Measurements from ENCODE around the gene INPP5A.
"Not testable (repeated sequence)": the region's sequence is repeated elsewhere in the genome, so short reads cannot be mapped to it uniquely, and the experiment has no call there.

INPP5A gene

DNA sequence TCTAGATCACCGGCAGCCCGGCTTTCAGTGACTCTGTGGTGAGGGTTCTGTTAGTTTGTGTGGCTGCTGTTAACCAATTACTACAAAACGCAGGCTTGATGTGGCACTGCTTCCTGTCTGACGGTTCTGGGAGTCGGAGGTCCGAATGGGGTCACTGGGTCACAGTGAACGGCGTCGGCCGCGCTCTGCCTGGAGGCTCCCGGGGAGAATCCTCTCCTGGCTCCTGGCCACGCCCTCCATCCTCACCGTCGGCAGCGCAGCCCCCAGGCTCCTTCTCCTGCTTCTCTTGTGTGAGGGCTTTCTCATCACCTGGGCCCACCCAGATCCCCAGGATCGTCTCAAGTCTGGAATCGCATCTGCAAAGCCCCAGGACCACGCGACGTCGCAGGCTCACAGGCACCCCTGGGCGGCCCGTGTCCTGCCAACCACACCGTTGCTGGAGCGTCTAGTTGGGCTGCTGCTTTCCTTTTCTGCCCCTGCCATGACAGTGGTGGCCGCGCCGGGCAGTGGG, 280.2 kb downstream of the INPP5A start:
- no peak overlapping the region for H3K4me3 ChIP-seq (ENCODE audit: insufficient read length, low read depth)
- no peaks in the 10 kb centered on the region; the same call in 1 of the 2 replicates for H3K9me3 ChIP-seq (ENCODE audit: insufficient read depth, low read length)
- no peaks in the 10 kb centered on the region for H3K27me3 ChIP-seq (ENCODE audit: insufficient read depth, insufficient read length)
- no peak overlapping the region for H3K9ac ChIP-seq (ENCODE audit: insufficient read length, low read depth)
- no peak for DNase-seq (ENCODE audit: low read depth, low spot score)
- no peaks in the 10 kb centered on the region for H3K36me3 ChIP-seq (ENCODE audit: insufficient read depth, insufficient read length, low read length)
- H3K4me1 ChIP-seq (ENCODE audit: insufficient read depth, insufficient read length): peaks cover 2% of the 10 kb centered on the region
- TF ChIP-seq ZNF274 (IDR thresholded peaks at IDR 0.05; ENCODE audit: low read depth, low read length) (no peak), YY1 (IDR thresholded peaks at IDR 0.05; ENCODE audit: insufficient read depth, insufficient read length) (no peak), SUZ12 (IDR thresholded peaks at IDR 0.05; ENCODE audit: extremely low read depth, insufficient read depth, insufficient read length) (no peak)

- no peak overlapping the region for H3K4me3 ChIP-seq (ENCODE audit: insufficient read length, low read depth)
- H3K27me3 ChIP-seq (ENCODE audit: insufficient read depth, insufficient read length): no peaks in the 10 kb centered on the region
- H3K36me3 ChIP-seq (ENCODE audit: insufficient read depth, insufficient read length, low read length): no peaks in the 10 kb centered on the region
- peaks cover 2% of the 10 kb centered on the region; the same call in 1 of the 2 replicates for H3K9me3 ChIP-seq (ENCODE audit: insufficient read depth, low read length)
- no peak for DNase-seq (ENCODE audit: low read depth, low spot score)
- no peak for TF ChIP-seq ZNF274 (IDR thresholded peaks at IDR 0.05; ENCODE audit: low read depth, low read length)
- no peak for TF ChIP-seq SUZ12 (IDR thresholded peaks at IDR 0.05; ENCODE audit: extremely low read depth, insufficient read depth, insufficient read length)
- no peak for TF ChIP-seq YY1 (IDR thresholded peaks at IDR 0.05; ENCODE audit: insufficient read depth, insufficient read length)
- no peak overlapping the region for H3K9ac ChIP-seq (ENCODE audit: insufficient read length, low read depth)
- no peaks in the 10 kb centered on the region for H3K4me1 ChIP-seq (ENCODE audit: insufficient read depth, insufficient read length)
Observed at GRCh38 chr10:132820056-132820455, 282.5 kb downstream of the INPP5A start.

GRCh38 chr10:132825783-132826523, 288.4 kb downstream of the INPP5A start:
- H3K36me3 ChIP-seq (ENCODE audit: insufficient read depth, insufficient read length, low read length); H3K4me1 ChIP-seq (ENCODE audit: insufficient read depth, insufficient read length); H3K9ac ChIP-seq (ENCODE audit: insufficient read length, low read depth); DNase-seq (ENCODE audit: low read depth, low spot score); H3K4me3 ChIP-seq (ENCODE audit: insufficient read length, low read depth); H3K27me3 ChIP-seq (ENCODE audit: insufficient read depth, insufficient read length): not testable (repeated sequence)
- peaks cover 19% of the 10 kb centered on the region; the same call in 1 of the 2 replicates for H3K9me3 ChIP-seq (ENCODE audit: insufficient read depth, low read length)

GRCh38 chr10:132826524-132827422, 289.2 kb downstream of the INPP5A start:
- no peak for TF ChIP-seq SUZ12 (IDR thresholded peaks at IDR 0.05; ENCODE audit: extremely low read depth, insufficient read depth, insufficient read length)
- TF ChIP-seq YY1 (IDR thresholded peaks at IDR 0.05; ENCODE audit: insufficient read depth, insufficient read length): no peak
- TF ChIP-seq ZNF274 (IDR thresholded peaks at IDR 0.05; ENCODE audit: low read depth, low read length): no peak
- H3K4me3 ChIP-seq (ENCODE audit: insufficient read length, low read depth): no peak overlapping the region
- H3K9ac ChIP-seq (ENCODE audit: insufficient read length, low read depth): no peak overlapping the region
- H3K9me3 ChIP-seq (ENCODE audit: insufficient read depth, low read length): peaks cover 19% of the 10 kb centered on the region; the same call in 1 of the 2 replicates
- no peak for DNase-seq (ENCODE audit: low read depth, low spot score)
- no peaks in the 10 kb centered on the region for H3K4me1 ChIP-seq (ENCODE audit: insufficient read depth, insufficient read length)
- H3K36me3 ChIP-seq (ENCODE audit: insufficient read depth, insufficient read length, low read length): no peaks in the 10 kb centered on the region
- H3K27me3 ChIP-seq (ENCODE audit: insufficient read depth, insufficient read length): no peaks in the 10 kb centered on the region

DNA sequence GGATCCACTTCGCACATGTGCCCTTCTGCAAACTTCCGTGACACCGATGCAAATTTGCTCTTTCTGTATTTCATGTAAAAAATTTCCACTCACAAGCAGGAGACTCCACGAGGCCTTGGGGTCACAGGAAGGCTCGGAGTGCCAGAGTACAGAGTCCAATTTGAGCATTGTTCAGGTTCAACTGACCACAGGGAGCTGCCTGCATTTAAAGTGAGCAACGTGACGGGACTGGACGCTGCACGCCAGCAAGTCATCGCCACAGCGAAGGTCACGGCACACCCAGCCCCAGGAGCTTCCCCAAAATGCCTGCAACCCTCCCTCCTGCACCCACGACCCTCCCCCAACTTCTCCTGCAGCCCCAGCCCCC, 289.8 kb downstream of the INPP5A start:
- Histone ChIP-seq H3K27me3 (ENCODE audit: insufficient read depth, insufficient read length) (no peaks in the 10 kb centered on the region), H3K4me1 (ENCODE audit: insufficient read depth, insufficient read length) (no peaks in the 10 kb centered on the region), H3K36me3 (ENCODE audit: insufficient read depth, insufficient read length, low read length) (no peaks in the 10 kb centered on the region), H3K9ac (ENCODE audit: insufficient read length, low read depth) (no peak overlapping the region), H3K9me3 (ENCODE audit: insufficient read depth, low read length) (peaks cover 19% of the 10 kb centered on the region; the same call in 1 of the 2 replicates), H3K4me3 (ENCODE audit: insufficient read length, low read depth) (no peak overlapping the region)
- no peak for TF ChIP-seq SUZ12 (IDR thresholded peaks at IDR 0.05; ENCODE audit: extremely low read depth, insufficient read depth, insufficient read length)
- no peak for TF ChIP-seq YY1 (IDR thresholded peaks at IDR 0.05; ENCODE audit: insufficient read depth, insufficient read length)
- no peak for TF ChIP-seq ZNF274 (IDR thresholded peaks at IDR 0.05; ENCODE audit: low read depth, low read length)
- DNase-seq (ENCODE audit: low read depth, low spot score): no peak

- Histone ChIP-seq H3K27me3 (ENCODE audit: insufficient read depth, insufficient read length) (no peaks in the 10 kb centered on the region), H3K9me3 (ENCODE audit: insufficient read depth, low read length) (peaks cover 19% of the 10 kb centered on the region; the same call in 1 of the 2 replicates), H3K36me3 (ENCODE audit: insufficient read depth, insufficient read length, low read length) (no peaks in the 10 kb centered on the region), H3K9ac (ENCODE audit: insufficient read length, low read depth) (no peak overlapping the region), H3K4me1 (ENCODE audit: insufficient read depth, insufficient read length) (no peaks in the 10 kb centered on the region), H3K4me3 (ENCODE audit: insufficient read length, low read depth) (no peak overlapping the region)
- TF ChIP-seq ZNF274 (IDR thresholded peaks at IDR 0.05; ENCODE audit: low read depth, low read length) (no peak), SUZ12 (IDR thresholded peaks at IDR 0.05; ENCODE audit: extremely low read depth, insufficient read depth, insufficient read length) (no peak), YY1 (IDR thresholded peaks at IDR 0.05; ENCODE audit: insufficient read depth, insufficient read length) (no peak)
- DNase-seq (ENCODE audit: low read depth, low spot score): no peak
Observed at GRCh38 chr10:132827861-132828539, 290.4 kb downstream of the INPP5A start.
